GM12865 (cell line): ENCODE data around the gene ANXA2R.

Source experiments
- DNase-seq: peaks from one replicate; pipeline ENCODE4 v3.0.0; 2010; ENCODE audit warnings: low read depth
- H3K4me3 ChIP-seq: 2 replicates; pipeline ENCODE4 v1.5.1; 2011; ENCODE audit warnings: mild to moderate bottlenecking, low read depth, low read length, control low read depth
- CTCF ChIP-seq: IDR thresholded peaks from 2 replicates; pipeline ENCODE4 v1.5.1; 2011; ENCODE audit warnings: low read length, control low read depth, low read depth, inconsistent platforms; ENCODE audit not compliant: insufficient read depth; ENCODE audit errors: missing control alignments

ANXA2R gene

GRCh38 chr5:43008363-43009153, 31.6 kb downstream of the ANXA2R start:
- TF ChIP-seq CTCF = peak; percentile 10
- peak overlapping the region; percentile 87 for H3K4me3 ChIP-seq
- DNase-seq = peak; percentile 97

DNA sequence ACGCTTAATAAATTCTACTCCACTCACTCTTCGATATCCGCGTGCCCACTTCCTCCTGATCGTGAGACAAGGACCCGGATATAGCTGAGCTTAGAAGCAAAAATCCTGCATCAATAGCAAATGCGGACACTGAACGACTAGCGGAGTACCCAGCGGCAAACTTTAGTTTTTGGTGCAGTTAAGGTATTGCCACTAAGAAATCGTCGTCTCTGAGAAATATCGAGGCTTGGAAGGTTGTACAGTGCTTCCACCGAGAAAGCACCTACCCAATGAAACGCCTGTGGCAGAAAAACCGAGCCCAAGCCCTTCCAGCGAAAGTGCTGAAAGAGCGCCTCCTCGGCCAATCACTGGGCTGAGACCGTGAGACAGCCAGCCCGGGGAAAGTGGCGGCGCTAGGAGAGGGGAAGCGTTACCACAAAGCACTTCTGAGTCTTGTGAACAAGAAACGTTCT, 32.2 kb downstream of the ANXA2R start:
- H3K4me3 ChIP-seq = peak overlapping the region; percentile 87
- no peak for TF ChIP-seq CTCF
- DNase-seq = peak; percentile 94

DNA sequence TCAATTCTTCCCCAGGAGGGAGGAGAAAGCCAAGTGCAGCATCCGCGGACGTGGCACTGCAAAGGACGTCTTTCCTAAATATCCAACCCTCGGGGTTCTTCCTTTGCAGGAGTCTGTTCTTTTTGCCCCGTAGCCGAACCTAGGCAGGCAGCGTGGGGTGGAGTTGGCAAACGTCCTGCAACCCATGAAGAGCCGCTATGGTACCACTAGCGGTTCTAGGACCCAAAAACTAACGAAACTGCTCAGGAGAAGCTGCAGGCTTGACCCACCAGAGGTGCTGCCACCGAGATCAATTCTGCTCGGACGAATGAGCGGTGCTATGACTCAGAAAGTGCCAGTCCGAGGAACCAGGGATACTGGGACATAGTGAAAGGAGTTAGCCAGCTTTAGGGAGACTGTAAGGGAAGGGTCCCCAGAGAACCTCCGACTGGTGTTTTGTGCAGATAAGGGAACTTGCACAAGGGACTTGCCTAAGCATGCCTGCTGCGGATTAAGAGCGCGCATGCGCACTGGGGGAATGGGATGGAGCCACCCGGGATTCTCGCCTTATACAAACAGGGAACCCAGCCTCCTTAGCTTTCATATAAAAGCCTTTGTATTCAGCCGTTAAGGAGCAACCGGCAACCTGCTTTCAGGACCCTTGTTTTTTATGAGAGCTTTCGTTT, 32.7 kb downstream of the ANXA2R start:
- peak; percentile 87 for DNase-seq
- H3K4me3 ChIP-seq = peak overlapping the region; percentile 87

GRCh38 chr5:43006424-43007202, 33.5 kb downstream of the ANXA2R start:
- no peak for TF ChIP-seq CTCF
- H3K4me3 ChIP-seq = no peak overlapping the region
- no peak for DNase-seq

More for the DNA sequence above, 32.7 kb downstream of the ANXA2R start:
- TF ChIP-seq CTCF = no peak

- no peak overlapping the region for H3K4me3 ChIP-seq
- DNase-seq = no peak
- TF ChIP-seq CTCF = no peak
Measured at GRCh38 chr5:43005031-43005430, 35.1 kb downstream of the ANXA2R start.

DNA sequence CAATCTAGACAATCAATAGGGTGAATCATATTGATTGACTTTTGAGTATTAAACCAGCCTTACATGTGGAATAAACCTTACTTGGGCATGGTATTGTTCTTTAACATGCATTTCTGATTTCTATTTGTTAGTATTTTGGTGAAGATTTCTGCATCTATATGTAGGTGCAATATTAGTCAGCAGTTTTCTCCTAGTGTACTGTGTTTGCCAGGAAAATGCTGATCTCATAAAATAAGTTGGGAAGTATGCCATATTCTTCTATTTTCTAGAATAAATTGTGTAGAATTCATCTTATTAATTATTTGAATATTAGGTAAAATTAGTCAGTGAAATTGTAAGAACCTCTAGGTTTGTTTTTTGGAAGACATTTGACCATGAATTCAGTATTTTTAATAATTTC, 38.4 kb downstream of the ANXA2R start:
- TF ChIP-seq CTCF = no peak
- no peak for DNase-seq

More for the DNA sequence above, 38.4 kb downstream of the ANXA2R start:
- no peak overlapping the region for H3K4me3 ChIP-seq
